ENCODE results near the gene C3orf52.
A peak's percentile ranks its signal among the peaks of the same experiment; 100 is the strongest.

C3orf52 gene

DNA sequence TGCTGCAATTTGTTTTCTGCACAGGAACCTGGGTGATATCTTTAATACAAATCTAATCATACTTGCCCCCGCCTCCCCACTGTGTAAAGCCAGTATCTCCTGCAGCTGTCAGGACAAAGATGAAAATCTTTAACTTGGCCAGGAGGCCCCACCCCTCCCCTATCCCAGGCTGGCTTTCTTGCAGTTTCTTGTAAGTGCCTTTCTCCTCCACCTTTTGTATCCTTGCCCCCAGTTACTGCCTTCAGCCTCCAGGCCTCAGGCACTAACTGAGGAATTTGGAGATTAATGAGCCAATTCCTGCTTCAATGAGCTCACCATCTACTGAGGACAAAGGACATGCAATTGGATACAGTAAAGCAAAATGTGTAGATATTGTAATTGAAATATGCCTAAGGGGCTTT, 40.3 kb downstream of the C3orf52 start:
- DNase-seq (ENCODE audit: low read depth), result peak; percentile 25
- no peak overlapping the region for H3K4me3 ChIP-seq (ENCODE audit: low read length)
- TF ChIP-seq, protein P1, sequence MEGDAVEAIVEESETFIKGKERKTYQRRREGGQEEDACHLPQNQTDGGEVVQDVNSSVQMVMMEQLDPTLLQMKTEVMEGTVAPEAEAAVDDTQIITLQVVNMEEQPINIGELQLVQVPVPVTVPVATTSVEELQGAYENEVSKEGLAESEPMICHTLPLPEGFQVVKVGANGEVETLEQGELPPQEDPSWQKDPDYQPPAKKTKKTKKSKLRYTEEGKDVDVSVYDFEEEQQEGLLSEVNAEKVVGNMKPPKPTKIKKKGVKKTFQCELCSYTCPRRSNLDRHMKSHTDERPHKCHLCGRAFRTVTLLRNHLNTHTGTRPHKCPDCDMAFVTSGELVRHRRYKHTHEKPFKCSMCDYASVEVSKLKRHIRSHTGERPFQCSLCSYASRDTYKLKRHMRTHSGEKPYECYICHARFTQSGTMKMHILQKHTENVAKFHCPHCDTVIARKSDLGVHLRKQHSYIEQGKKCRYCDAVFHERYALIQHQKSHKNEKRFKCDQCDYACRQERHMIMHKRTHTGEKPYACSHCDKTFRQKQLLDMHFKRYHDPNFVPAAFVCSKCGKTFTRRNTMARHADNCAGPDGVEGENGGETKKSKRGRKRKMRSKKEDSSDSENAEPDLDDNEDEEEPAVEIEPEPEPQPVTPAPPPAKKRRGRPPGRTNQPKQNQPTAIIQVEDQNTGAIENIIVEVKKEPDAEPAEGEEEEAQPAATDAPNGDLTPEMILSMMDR (conservative IDR thresholded peaks at IDR 0.05; ENCODE audit: low read length), result no peak

DNA sequence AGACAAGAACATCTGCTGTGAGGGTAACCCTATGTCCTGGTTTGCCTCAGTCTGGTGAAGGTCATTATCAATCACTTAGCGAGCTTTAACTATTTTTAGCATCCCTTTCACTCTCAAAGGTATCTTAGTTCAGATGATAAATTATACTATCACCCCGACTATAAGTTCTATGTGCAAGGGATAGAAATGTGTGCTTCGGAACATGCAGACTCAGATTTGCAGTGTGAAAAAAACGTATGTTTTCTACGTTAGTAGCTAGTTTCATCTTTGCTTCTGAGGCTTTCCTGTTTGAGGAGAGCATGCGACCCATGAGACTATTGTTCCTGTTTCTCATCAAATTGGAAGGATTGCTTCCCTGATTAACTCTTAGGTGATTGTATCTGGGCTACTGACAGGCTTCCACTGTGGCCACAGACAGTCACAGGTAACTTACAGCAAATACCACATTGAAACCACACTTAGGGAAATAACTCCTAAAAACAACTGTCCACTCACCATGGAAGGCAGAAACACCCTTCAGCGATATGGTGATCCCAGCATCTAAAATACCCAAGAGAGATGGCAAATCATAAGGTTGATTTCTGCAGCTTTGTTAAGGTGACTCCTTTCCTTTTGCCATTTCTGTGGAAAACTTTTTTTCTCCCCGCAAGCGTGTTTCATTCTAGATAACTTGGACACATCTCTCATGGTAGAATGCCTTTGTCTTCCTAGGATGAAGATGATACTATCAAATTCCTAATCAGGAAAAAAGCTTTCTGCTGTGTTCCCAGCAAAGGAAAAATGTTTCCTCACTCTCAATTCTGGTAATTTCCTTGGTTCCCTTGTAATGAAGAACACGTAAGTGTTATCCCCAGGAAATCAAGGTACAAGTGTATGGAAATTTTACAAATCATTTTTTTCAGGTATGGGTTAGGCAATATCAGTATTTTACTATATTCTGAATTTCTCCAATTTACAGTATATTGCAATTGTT, 41.6 kb downstream of the C3orf52 start:
- H3K4me3 ChIP-seq (ENCODE audit: low read length), result no peak overlapping the region
- TF ChIP-seq, protein P1 (conservative IDR thresholded peaks at IDR 0.05; ENCODE audit: low read length), result no peak
- no peak for DNase-seq (ENCODE audit: low read depth)

DNA sequence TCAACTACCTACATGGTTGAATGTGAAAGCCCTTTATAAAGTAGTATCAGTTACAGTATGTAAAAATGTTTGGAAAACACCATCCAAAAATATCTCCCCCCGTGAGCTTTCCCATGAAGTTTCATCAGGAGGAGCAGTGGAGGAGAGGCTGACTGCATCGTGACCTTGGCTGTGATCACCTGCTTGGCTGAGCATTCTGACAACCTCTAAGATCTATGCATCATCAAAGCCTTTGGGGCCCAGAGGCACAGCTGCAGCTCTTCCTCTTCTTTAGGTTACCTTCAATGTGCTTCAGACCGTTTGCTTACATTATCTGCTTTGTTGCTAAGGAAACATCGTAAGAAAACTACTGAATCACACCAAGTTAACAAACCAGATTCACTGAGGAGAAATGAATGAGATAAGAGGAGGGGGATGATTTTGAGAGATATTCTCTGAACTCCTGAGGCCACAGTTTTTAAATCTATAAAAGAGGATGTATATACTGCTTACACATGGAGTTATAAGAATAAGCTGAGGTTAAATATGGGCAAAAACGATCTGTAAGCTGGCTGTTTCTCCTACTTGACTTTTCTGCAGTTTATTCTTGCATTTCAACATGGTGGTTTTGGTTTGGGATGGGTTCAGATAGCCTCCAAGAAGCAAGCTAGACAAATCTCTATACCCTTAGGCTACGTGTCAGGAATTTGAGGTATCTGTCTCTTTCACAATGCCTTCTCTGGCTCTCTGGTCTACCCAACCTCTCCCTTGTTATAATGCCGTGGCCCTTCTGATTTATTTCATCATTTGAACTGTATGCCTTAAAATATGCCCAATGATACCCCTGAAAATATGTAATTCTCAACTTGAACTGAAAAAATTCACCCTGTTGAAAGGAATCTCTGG, 42.9 kb downstream of the C3orf52 start:
- H3K4me3 ChIP-seq (ENCODE audit: low read length), result no peak overlapping the region
- DNase-seq (ENCODE audit: low read depth), result peak; percentile 70
- TF ChIP-seq, protein P1 (conservative IDR thresholded peaks at IDR 0.05; ENCODE audit: low read length), result no peak

DNA sequence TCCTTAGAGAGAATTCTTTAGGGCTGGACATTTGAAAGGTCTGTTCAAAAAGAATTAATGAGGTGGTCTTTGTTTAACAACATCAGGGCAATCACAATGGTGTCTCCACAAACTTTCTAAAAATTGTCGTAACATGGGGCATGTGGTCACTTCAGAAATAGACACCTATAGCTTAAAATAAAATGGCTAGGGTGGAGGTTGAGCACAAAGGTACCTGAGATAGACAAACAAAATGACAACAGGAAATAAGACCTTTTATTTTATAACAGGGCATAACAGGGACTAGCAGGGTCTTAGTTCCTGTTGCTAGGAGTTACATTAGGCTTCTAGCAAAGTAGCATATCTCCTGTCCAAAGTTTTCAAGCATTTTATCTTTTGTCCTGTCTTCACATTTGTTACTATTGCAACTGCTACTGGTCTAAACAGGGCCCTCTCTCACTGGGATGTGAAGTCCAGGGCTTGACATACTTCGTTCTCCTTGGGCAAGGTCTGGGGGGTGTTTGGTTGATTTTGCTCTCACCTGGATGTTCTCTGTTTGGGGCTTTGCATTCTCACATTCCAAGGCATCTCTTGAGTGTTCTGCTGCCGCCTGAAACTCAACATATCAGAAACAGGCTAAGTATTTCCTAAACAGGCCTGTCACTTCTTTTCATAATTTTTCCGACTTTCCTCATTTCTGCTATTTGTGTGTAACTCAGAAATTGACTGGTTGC, 43.9 kb downstream of the C3orf52 start:
- DNase-seq (ENCODE audit: low read depth), result no peak
- H3K4me3 ChIP-seq (ENCODE audit: low read length), result no peak overlapping the region
- TF ChIP-seq, protein P1 (conservative IDR thresholded peaks at IDR 0.05; ENCODE audit: low read length), result no peak

DNA sequence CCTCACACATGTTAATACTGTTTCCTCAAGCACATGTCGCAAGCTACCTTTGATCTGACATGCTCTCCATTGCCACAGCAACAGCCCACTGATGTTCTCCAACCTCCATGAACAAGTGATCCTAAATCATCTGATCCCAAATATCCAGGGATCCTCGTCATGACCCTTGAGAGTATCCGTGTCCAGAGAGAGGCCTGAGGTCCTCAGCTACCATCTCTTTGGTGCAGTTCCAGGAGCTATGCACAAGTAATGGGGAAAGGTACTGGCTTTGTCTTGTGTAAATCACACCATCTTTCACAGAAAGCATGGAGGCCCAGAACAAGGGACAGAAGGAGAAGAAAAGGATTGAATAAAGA, 44.4 kb downstream of the C3orf52 start:
- TF ChIP-seq, protein P1 (conservative IDR thresholded peaks at IDR 0.05; ENCODE audit: low read length), result no peak
- DNase-seq (ENCODE audit: low read depth), result no peak
- no peak overlapping the region for H3K4me3 ChIP-seq (ENCODE audit: low read length)

DNA sequence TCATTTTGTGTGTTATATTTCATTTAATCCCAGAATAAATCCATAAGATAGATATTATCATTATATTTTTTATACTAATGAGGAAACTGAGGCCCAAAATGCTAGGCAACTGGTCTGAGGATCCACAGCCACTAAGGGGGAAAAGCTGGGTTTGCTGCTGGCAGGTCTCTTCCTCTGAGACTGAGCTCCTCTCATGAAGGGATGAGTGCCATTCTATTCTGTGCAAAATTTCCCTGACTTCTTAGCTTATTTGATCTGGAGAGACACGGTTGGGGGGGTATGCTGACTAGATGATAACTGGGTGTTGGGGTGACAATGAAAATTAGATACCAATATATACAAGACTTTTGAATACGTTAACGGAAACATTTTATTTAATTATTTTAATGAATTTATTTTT, 44.9 kb downstream of the C3orf52 start:
- DNase-seq (ENCODE audit: low read depth), result no peak
- TF ChIP-seq, protein P1 (conservative IDR thresholded peaks at IDR 0.05; ENCODE audit: low read length), result no peak
- no peak overlapping the region for H3K4me3 ChIP-seq (ENCODE audit: low read length)
